HG03565 (cell line): Measurements from ENCODE around the gene OR5P2.
"Not testable (repeated sequence)": the region's sequence is repeated elsewhere in the genome, so short reads cannot be mapped to it uniquely, and the experiment has no call there.

Experiments used
- ATAC-seq: cut with Tn5 transposase; IDR thresholded peaks from one replicate; pipeline ENCODE4 v1.9.1; 2021; ENCODE audit warnings: mild to moderate bottlenecking, moderate library complexity; ENCODE audit not compliant: unreplicated experiment

The OR5P2 gene

GRCh38 chr11:7796842-7797241 is at the start of gene OR5P2:
TSS of gene OR5P2 (minus strand) at chr11:7796942. CDS start at chr11:7796942, 0 bp downstream.
- no peak for ATAC-seq

- ATAC-seq = no peak
These were observed 49.3 kb upstream of the OR5P2 start for GRCh38 chr11:7846003-7846402.

GRCh38 chr11:7844986-7845385 is 48.2 kb upstream of the OR5P2 start:
- ATAC-seq = no peak

- ATAC-seq = no peak
These were observed 47.8 kb upstream of the OR5P2 start for GRCh38 chr11:7844521-7844920.

- ATAC-seq = no peak
These were observed 43.8 kb upstream of the OR5P2 start for GRCh38 chr11:7840578-7840977.

- no peak for ATAC-seq
These were observed 36.8 kb upstream of the OR5P2 start for GRCh38 chr11:7833527-7833926.

- no peak for ATAC-seq
These were observed 34.0 kb upstream of the OR5P2 start, which contains the start of gene OR5P3 for GRCh38 chr11:7830740-7831139. TSS of gene OR5P3 (minus strand) at chr11:7830840.

GRCh38 chr11:7826324-7826723 is 29.6 kb upstream of the OR5P2 start:
- no peak for ATAC-seq

GRCh38 chr11:7820417-7820816 is 23.7 kb upstream of the OR5P2 start:
- not testable (repeated sequence) for ATAC-seq

- ATAC-seq = not testable (repeated sequence)
These were observed 18.2 kb upstream of the OR5P2 start for GRCh38 chr11:7814897-7815296.

GRCh38 chr11:7810301-7810700 is 13.6 kb upstream of the OR5P2 start:
- ATAC-seq = not testable (repeated sequence)

- ATAC-seq = no peak
These were observed 3.5 kb downstream of the OR5P2 start for GRCh38 chr11:7793233-7793632.

GRCh38 chr11:7787239-7787638 is 9.5 kb downstream of the OR5P2 start:
- ATAC-seq = peak; percentile 100

- no peak for ATAC-seq
These were observed 21.1 kb downstream of the OR5P2 start for GRCh38 chr11:7775689-7776088.

GRCh38 chr11:7764301-7764700 is 32.4 kb downstream of the OR5P2 start:
- ATAC-seq = not testable (repeated sequence)

- ATAC-seq = peak; percentile 78
These were observed 37.7 kb downstream of the OR5P2 start for GRCh38 chr11:7759010-7759409.

GRCh38 chr11:7749456-7749855 is 47.3 kb downstream of the OR5P2 start:
- no peak for ATAC-seq
